ENCODE measurements around the gene NLRP6. TPM values are rescaled to one million over a fixed set of nuclear protein-coding genes. Genes with fewer than 3 reads are reported as not detected.

NLRP6 gene
- not detected in 2 replicates for total RNA-seq

DNA sequence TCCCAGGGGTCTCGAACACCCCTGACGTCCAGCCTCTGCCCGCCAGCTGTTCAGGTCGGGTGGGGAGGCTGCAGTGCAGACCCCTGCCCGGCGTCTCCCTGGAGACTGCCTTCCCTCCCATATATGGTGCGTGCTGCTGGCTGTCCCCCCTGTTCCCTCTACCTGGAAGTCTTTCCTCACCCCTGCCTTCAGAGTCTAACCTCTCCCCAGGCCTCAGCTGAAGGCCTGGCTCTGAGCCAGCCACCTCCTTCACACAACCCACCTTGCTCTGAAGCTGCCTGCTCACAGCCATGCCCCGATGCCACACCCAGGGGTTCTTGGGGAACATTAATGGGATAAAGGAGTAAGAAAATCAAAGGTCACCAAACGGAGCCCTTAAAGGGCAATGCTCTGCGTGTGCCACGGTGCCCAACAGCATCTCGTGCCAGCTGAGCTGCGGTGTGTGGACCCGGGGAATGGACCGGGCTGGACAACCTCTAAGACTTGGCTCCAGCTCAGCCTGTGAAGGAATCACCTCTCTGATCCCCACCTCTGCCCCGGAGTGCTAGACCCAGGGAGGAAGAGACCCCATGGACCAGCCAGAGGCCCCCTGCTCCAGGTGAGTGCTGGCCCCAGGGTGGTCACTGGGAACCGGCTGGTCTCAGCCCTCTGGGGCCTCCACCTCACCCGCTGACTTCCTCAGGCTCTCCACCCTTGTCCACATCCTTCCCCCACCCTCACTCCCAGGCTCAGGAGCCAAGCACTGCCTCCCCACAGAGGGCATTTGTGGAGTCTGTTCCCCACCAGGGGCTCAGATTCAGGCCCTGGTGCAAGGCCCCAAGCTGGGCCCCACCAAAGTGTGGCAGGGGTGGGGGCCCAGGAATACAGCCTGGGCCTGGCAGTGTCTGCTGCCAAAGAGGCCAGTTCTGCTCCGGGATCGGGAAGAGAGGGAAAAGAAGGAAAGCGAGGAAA is at the start of gene NLRP6:
Gene NLRP6, plus strand, starts transcription at position 407 of the 951 bp plus-strand sequence. Its CDS starts 163 bp downstream, at position 570.
- no peak for DNase-seq (ENCODE audit: low read depth)
- TF ChIP-seq, protein P1, sequence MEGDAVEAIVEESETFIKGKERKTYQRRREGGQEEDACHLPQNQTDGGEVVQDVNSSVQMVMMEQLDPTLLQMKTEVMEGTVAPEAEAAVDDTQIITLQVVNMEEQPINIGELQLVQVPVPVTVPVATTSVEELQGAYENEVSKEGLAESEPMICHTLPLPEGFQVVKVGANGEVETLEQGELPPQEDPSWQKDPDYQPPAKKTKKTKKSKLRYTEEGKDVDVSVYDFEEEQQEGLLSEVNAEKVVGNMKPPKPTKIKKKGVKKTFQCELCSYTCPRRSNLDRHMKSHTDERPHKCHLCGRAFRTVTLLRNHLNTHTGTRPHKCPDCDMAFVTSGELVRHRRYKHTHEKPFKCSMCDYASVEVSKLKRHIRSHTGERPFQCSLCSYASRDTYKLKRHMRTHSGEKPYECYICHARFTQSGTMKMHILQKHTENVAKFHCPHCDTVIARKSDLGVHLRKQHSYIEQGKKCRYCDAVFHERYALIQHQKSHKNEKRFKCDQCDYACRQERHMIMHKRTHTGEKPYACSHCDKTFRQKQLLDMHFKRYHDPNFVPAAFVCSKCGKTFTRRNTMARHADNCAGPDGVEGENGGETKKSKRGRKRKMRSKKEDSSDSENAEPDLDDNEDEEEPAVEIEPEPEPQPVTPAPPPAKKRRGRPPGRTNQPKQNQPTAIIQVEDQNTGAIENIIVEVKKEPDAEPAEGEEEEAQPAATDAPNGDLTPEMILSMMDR (conservative IDR thresholded peaks at IDR 0.05; ENCODE audit: low read depth, low read length): no peak
- H3K4me3 ChIP-seq (ENCODE audit: low read depth, low read length): no peak within 1 kb of the TSS

DNA sequence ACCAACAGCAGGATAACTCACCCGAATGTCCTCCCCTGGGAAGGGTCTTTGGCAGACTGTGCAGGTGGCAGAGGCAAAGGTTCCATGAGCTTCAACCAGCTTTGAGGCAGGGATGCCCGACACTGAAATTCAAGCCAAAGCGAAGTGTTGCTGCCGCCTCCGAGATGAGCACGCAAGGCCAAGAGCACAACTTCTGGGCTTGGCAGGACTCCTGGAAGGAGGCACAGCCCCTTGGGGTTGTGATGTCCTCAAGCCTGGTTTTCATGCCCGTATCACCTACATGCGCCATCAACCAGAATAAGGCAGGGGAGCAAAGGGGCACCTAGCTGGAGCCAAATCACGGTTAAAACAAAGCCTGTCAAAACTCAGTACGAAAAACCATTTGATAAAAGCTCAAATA is 47.8 kb upstream of the NLRP6 start:
- TF ChIP-seq, protein P1 (conservative IDR thresholded peaks at IDR 0.05; ENCODE audit: low read depth, low read length): no peak
- H3K4me3 ChIP-seq (ENCODE audit: low read depth, low read length): no peak overlapping the region
- DNase-seq (ENCODE audit: low read depth): no peak

DNA sequence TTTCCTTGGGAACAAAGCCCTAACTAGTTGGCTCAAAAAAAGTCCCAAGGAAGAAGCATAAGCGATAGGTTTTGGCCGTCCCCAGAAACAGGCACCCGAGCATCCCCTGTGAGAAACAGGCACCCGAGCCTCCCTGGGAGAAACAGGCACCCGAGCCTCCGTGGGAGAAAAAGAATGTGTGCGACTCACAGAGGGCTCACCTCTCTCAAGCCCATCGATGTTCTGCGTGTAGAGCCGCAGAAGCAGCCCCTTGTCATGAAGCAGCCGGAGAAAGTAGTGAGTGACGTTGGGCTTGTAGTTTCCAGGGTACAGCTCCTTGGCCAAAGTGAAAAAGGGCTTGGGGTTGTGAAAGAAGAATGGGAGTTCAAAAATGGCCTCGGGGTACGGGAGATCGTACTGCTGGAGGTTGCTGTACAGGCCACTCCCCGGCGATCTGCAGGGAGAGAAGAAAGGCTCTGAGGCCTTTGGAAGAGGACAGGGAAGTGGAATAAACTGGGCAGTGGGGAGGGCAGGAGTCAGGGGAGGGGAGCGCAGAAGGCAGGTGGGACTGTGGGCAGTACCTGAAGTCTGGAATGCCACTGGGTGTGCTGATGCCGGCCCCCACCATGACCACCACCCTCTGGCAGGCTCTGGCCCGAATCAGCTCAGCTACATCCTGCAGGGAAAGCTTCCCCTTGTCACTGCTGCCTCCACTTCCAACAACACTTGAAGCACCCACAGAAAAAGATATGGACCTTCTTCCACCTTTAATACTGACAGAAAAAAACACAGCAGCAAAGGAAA is 45.2 kb upstream of the NLRP6 start:
- TF ChIP-seq, protein P1 (conservative IDR thresholded peaks at IDR 0.05; ENCODE audit: low read depth, low read length): no peak
- H3K4me3 ChIP-seq (ENCODE audit: low read depth, low read length): no peak overlapping the region
- DNase-seq (ENCODE audit: low read depth): no peak

DNA sequence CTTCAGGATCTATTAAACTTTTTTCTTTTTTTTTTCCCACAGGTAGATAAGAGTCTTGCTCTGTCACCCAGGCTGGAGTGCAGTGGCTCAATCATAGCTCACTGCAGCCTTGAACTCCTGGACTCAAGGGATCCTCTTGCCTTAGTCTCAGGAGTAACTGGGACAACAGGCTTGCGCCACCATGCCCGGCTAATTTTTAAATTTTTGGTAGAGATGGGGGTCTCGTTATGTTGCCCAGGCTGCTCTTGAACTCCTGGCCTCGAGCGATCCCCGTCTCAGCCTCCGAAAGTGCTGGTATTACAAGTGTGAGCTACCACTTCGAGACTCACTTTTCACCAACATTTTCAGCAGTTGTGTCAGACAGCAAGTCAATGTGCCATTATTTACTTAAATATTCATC is 43.0 kb upstream of the NLRP6 start:
- H3K4me3 ChIP-seq (ENCODE audit: low read depth, low read length): peak overlapping the region; percentile 100
- TF ChIP-seq, protein P1 (conservative IDR thresholded peaks at IDR 0.05; ENCODE audit: low read depth, low read length): no peak
- DNase-seq (ENCODE audit: low read depth): no peak

DNA sequence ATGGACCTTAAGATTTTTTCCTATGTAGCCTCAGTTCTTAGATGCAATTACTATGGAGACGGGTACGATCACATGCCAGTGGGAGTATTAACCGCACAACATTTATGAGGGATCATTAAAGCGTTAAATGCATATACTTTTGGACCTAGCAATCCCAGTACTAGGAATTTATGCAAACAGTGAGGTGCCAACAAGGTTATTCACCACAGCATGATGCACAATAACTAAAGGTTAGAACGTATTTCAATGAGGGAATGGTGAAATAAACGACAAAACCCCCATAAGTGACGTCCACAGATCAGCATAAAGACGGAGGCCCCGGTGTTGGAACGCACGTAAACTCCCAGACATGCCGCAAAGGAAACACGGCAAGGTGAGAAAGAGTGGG is 42.6 kb upstream of the NLRP6 start:
- H3K4me3 ChIP-seq (ENCODE audit: low read depth, low read length): peak overlapping the region; percentile 100
- TF ChIP-seq, protein P1 (conservative IDR thresholded peaks at IDR 0.05; ENCODE audit: low read depth, low read length): no peak
- peak; percentile 10 for DNase-seq (ENCODE audit: low read depth)

DNA sequence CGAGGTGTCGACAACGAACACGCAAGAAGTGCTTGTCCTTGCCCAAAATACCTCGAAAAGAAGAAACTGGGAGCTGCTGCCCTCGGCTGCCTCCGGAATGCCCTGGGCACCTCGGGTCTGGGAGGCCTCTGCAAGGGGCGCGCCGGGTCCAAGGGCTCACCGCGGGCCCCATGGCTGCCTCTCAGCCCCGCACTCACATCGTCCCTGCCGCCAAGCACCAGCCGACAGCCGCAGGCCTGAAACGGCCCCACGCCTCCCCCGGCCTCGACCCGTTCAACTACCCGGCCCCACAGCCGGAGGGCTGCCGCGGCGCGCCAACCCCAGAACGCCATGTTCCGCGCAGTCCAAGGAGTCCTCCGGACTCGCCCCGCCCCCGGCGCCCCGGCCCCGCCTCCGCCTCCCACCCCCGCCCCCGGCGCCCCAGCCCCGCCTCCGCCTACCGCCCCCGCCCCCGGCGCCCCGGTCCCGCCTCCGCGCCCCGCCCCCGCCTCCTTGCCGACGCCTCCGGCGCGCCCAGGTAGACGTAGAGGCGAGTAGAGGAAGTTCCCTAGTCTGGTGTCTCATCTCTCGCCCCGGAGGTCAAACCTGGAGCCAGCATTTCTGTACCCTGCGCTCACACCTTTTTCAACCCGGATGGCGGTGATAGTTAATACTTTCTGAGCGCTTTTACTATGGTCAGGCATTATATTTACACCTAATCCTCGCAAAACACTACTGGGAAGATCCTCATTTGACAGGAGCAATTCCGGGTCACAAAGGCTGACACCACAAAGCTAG is 42.0 kb upstream of the NLRP6 start, which contains the start of gene SIRT3:
Gene SIRT3, minus strand, starts transcription at position 346 of the 777 bp plus-strand sequence. Its CDS starts 14 bp downstream, at position 332.
- DNase-seq (ENCODE audit: low read depth): peak; percentile 15
- peak within 1 kb of the TSS; percentile 100 for H3K4me3 ChIP-seq (ENCODE audit: low read depth, low read length)
- TF ChIP-seq, protein P1 (conservative IDR thresholded peaks at IDR 0.05; ENCODE audit: low read depth, low read length): no peak

Data from epithelial cell of proximal tubule (primary cell).